ENCODE measurements around the gene GRIA1. TPM values are rescaled to one million over a fixed set of nuclear protein-coding genes. Genes with fewer than 3 reads are reported as not detected.
A peak's percentile ranks its signal among the peaks of the same experiment; 100 is the strongest.

The GRIA1 gene
- total RNA-seq, 1 donor from 2014 or later: 1.6 TPM

GRCh38 chr5:153623751-153624450 lies 133.4 kb downstream of the GRIA1 start:
- Mint-ChIP-seq H3K4me3 (no peak overlapping the region), H3K4me1 (peaks cover 6% of the 10 kb centered on the region), H3K36me3 (ENCODE audit: low read depth) (no peaks in the 10 kb centered on the region), H3K27me3 (ENCODE audit: low read depth) (no peaks in the 10 kb centered on the region), H3K9me3 (no peaks in the 10 kb centered on the region), H3K27ac (ENCODE audit: unreplicated experiment) (no peak overlapping the region)
- no peak for TF ChIP-seq CTCF (conservative IDR thresholded peaks at IDR 0.05)
- no peak for DNase-seq (ENCODE audit: low read depth, low spot score)

- no peak for TF ChIP-seq CTCF (conservative IDR thresholded peaks at IDR 0.05)
- Mint-ChIP-seq H3K4me3 (no peak overlapping the region), H3K27me3 (ENCODE audit: low read depth) (no peaks in the 10 kb centered on the region), H3K27ac (ENCODE audit: unreplicated experiment) (no peak overlapping the region), H3K36me3 (ENCODE audit: low read depth) (no peaks in the 10 kb centered on the region), H3K9me3 (no peaks in the 10 kb centered on the region), H3K4me1 (peaks cover 1% of the 10 kb centered on the region)
- no peak for DNase-seq (ENCODE audit: low read depth, low spot score)
These were observed 133.9 kb downstream of the GRIA1 start for GRCh38 chr5:153624451-153624765.

GRCh38 chr5:153625826-153626354 lies 135.4 kb downstream of the GRIA1 start:
- H3K36me3 Mint-ChIP-seq (ENCODE audit: low read depth): no peaks in the 10 kb centered on the region
- H3K27ac Mint-ChIP-seq (ENCODE audit: unreplicated experiment): no peak overlapping the region
- no peaks in the 10 kb centered on the region for H3K27me3 Mint-ChIP-seq (ENCODE audit: low read depth)
- H3K4me3 Mint-ChIP-seq: no peak overlapping the region
- TF ChIP-seq CTCF (conservative IDR thresholded peaks at IDR 0.05): no peak
- H3K9me3 Mint-ChIP-seq: no peaks in the 10 kb centered on the region
- no peaks in the 10 kb centered on the region for H3K4me1 Mint-ChIP-seq
- no peak for DNase-seq (ENCODE audit: low read depth, low spot score)

- Mint-ChIP-seq H3K4me1 (no peaks in the 10 kb centered on the region), H3K4me3 (no peak overlapping the region), H3K9me3 (no peaks in the 10 kb centered on the region), H3K27me3 (ENCODE audit: low read depth) (no peaks in the 10 kb centered on the region), H3K27ac (ENCODE audit: unreplicated experiment) (no peak overlapping the region), H3K36me3 (ENCODE audit: low read depth) (no peaks in the 10 kb centered on the region)
- TF ChIP-seq CTCF (conservative IDR thresholded peaks at IDR 0.05): no peak
- no peak for DNase-seq (ENCODE audit: low read depth, low spot score)
These were observed 136.4 kb downstream of the GRIA1 start for GRCh38 chr5:153626836-153627235.

GRCh38 chr5:153629027-153629895 lies 138.8 kb downstream of the GRIA1 start:
- Mint-ChIP-seq H3K9me3 (no peaks in the 10 kb centered on the region), H3K27me3 (ENCODE audit: low read depth) (no peaks in the 10 kb centered on the region), H3K4me1 (no peaks in the 10 kb centered on the region), H3K36me3 (ENCODE audit: low read depth) (no peaks in the 10 kb centered on the region), H3K27ac (ENCODE audit: unreplicated experiment) (no peak overlapping the region), H3K4me3 (no peak overlapping the region)
- TF ChIP-seq CTCF (conservative IDR thresholded peaks at IDR 0.05): no peak
- DNase-seq (ENCODE audit: low read depth, low spot score): peak; percentile 3
